Activated CD4-positive, alpha-beta T cell treated with anti-CD3 and anti-CD28 coated beads, Interleukin-2, amount 50 U/mL, for 24 hours (primary cell): ENCODE data around the gene TMSB15C.
"Not testable (repeated sequence)": the region's sequence is repeated elsewhere in the genome, so short reads cannot be mapped to it uniquely, and the experiment has no call there.

Source experiments
- DNase-seq, 2 donors: peaks; one replicate each; pipeline ENCODE4 v3.0.0-alpha.2; 2020; ENCODE audit warnings: low read depth in 1 of 2, low spot score in 1 of 2

Gene TMSB15C

GRCh38 chrX:104075778-104076445 lies at the start of gene TMSB15C:
Gene TMSB15C (minus strand): TSS chrX:104076236.
- DNase-seq: not testable (repeated sequence)

GRCh38 chrX:104122829-104123228 lies 46.8 kb upstream of the TMSB15C start:
- no peak for DNase-seq

GRCh38 chrX:104118765-104119164 lies 42.7 kb upstream of the TMSB15C start:
- no peak for DNase-seq

GRCh38 chrX:104117759-104118158 lies 41.7 kb upstream of the TMSB15C start:
- DNase-seq: no peak

- peak in 1 of 2 donors; percentile 33 for DNase-seq
These were observed 37.4 kb upstream of the TMSB15C start for GRCh38 chrX:104113222-104113965.

- DNase-seq: no peak
These were observed 36.4 kb upstream of the TMSB15C start, which contains the start of gene ZCCHC18 for GRCh38 chrX:104112326-104112951. Gene ZCCHC18 (plus strand): TSS chrX:104112523. CDS start chrX:104114112, 1,589 bp downstream.

- DNase-seq: not testable (repeated sequence)
These were observed 34.6 kb upstream of the TMSB15C start for GRCh38 chrX:104110491-104111240.

- no peak for DNase-seq
These were observed 32.9 kb upstream of the TMSB15C start for GRCh38 chrX:104108955-104109354.

- DNase-seq: no peak
These were observed 29.6 kb upstream of the TMSB15C start for GRCh38 chrX:104105330-104106262.

GRCh38 chrX:104104676-104105075 lies 28.6 kb upstream of the TMSB15C start:
- DNase-seq: no peak

GRCh38 chrX:104098919-104099318 lies 22.9 kb upstream of the TMSB15C start:
- DNase-seq: no peak

GRCh38 chrX:104098151-104098808 lies 22.2 kb upstream of the TMSB15C start:
- DNase-seq: peak in 1 of 2 donors; percentile 30

GRCh38 chrX:104085919-104086318 lies 9.9 kb upstream of the TMSB15C start:
- DNase-seq: no peak

- no peak for DNase-seq
These were observed 9.4 kb upstream of the TMSB15C start for GRCh38 chrX:104085477-104085876.

GRCh38 chrX:104084534-104085277 lies 8.7 kb upstream of the TMSB15C start:
- no peak for DNase-seq

GRCh38 chrX:104084063-104084462 lies 8.0 kb upstream of the TMSB15C start:
- DNase-seq: no peak

- DNase-seq: not testable (repeated sequence)
These were observed 1.8 kb upstream of the TMSB15C start for GRCh38 chrX:104077854-104078253.

- not testable (repeated sequence) for DNase-seq
These were observed 13.4 kb downstream of the TMSB15C start for GRCh38 chrX:104062636-104063035.

- DNase-seq: not testable (repeated sequence)
These were observed 21.1 kb downstream of the TMSB15C start for GRCh38 chrX:104054956-104055355.
